H1 (cell line): ENCODE results near the gene SPHK1.

Experiments
- CTCF ChIP-seq, 3 experiments: IDR thresholded peaks; 1 replicate in 2 of 3; 2 replicates in 1 of 3; pipeline versions ENCODE4 v1.5.1 to v1.6.1; 2011; ENCODE audit warnings: low read length in 3 of 3, mild to moderate bottlenecking in 3 of 3, inconsistent platforms in 2 of 3, low read depth in 1 of 3, moderate library complexity in 1 of 3; ENCODE audit not compliant: insufficient read depth in 1 of 3; ENCODE audit errors: control extremely low read depth in 1 of 3
- EZH2 ChIP-seq: fragments of 200-600 bp; sonication (generic); IDR thresholded peaks from 2 replicates; pipeline ENCODE4 v1.7.1; 2012; ENCODE audit warnings: low read depth, mild to moderate bottlenecking, moderate library complexity, low read length, inconsistent platforms; ENCODE audit not compliant: severe bottlenecking
- HDAC2 ChIP-seq, 2 experiments: fragments of 300-600 bp in 1 of 2; sonication (generic) in 1 of 2; IDR thresholded peaks; 2 replicates each; pipeline ENCODE4 v1.6.1; 2011 to 2012; ENCODE audit warnings: low read depth in 2 of 2, low read length in 2 of 2, mild to moderate bottlenecking in 2 of 2, moderate library complexity in 2 of 2, borderline replicate concordance in 1 of 2, inconsistent platforms in 1 of 2
- KDM1A ChIP-seq: fragments of 200-600, 300-600 bp; sonication (generic); IDR thresholded peaks from 2 replicates; pipeline ENCODE4 v1.7.1; 2016; ENCODE audit warnings: mild to moderate bottlenecking, low read length, borderline replicate concordance
- PHF8 ChIP-seq: fragments of 200-600 bp; sonication (generic); conservative IDR thresholded peaks from 2 replicates; pipeline ENCODE4 v1.7.1; 2012; ENCODE audit warnings: low read depth, mild to moderate bottlenecking, inconsistent platforms, low read length, moderate library complexity
- POLR2A ChIP-seq, 2 experiments: IDR thresholded peaks; 1 replicate in 1 of 2; 2 replicates in 1 of 2; pipeline ENCODE4 v1.6.1; 2011; ENCODE audit warnings: low read depth in 2 of 2, low read length in 2 of 2, mild to moderate bottlenecking in 2 of 2; ENCODE audit errors: control extremely low read depth in 1 of 2
- RAD21 ChIP-seq, 2 experiments: IDR thresholded peaks in 1 of 2; conservative IDR thresholded peaks in 1 of 2; 2 replicates each; pipeline ENCODE4 v1.6.1; 2011; ENCODE audit warnings: low read depth in 2 of 2, low read length in 2 of 2, improper control_type of control experiment in 1 of 2, inconsistent platforms in 1 of 2, mild to moderate bottlenecking in 1 of 2, moderate library complexity in 1 of 2
- SIN3A ChIP-seq, 2 experiments: IDR thresholded peaks in 1 of 2; conservative IDR thresholded peaks in 1 of 2; 2 replicates each; pipeline ENCODE4 v1.6.1; 2011 to 2012; ENCODE audit warnings: low read length in 2 of 2, improper control_type of control experiment in 1 of 2, low read depth in 1 of 2, mild to moderate bottlenecking in 1 of 2
- SUZ12 ChIP-seq: fragments of 200-600 bp; sonication (generic); IDR thresholded peaks from 2 replicates; pipeline ENCODE4 v1.6.1; 2012; ENCODE audit warnings: mild to moderate bottlenecking, inconsistent platforms, low read length, moderate library complexity, mixed read lengths

DNA sequence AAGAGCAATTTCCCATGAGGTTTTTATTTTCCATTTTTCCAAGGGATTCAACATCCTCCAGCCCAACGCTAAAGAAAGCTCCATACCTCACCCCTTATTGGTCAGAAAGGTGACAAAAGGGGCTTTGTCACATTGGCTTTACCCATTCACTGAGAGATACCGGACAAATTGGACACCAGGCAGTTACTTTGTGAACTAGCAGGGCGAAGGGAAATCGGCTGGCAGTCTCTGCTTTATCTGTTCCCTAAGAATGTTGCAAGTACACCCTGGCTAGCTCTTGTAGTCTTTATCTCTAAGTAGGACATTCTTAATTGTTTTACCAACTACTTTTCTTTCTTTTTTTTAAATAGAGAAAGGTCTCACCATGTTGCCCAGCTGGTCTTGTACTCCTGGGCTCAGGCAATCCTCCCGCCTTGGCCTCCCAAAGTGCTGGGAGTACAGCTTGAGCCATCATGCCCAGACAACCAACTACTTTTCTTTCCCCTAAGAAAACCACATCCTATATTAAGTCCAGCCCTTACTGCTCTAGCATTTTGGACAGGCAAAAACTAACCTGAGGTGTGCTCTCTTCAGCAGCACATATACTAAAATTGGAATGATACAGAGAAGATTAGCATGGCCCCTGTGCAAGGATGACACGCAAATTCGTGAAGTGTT is 47.5 kb upstream of the SPHK1 start:
- TF ChIP-seq CTCF (IDR thresholded peaks at IDR 0.05; ENCODE audit: control extremely low read depth in 1 of 3, insufficient read depth in 1 of 3, low read depth in 1 of 3, low read length in 3 of 3) = no peak
- TF ChIP-seq SUZ12 = no peak
- no peak for TF ChIP-seq EZH2
- no peak for TF ChIP-seq POLR2A (IDR thresholded peaks at IDR 0.05; ENCODE audit: control extremely low read depth in 1 of 2, low read depth in 2 of 2, low read length in 2 of 2)
- no peak for TF ChIP-seq PHF8
- TF ChIP-seq HDAC2 (IDR thresholded peaks at IDR 0.05; ENCODE audit: borderline replicate concordance in 1 of 2, low read depth in 2 of 2, low read length in 2 of 2) = no peak
- TF ChIP-seq RAD21 (IDR thresholded peaks at IDR 0.05 in 1 of 2, conservative IDR thresholded peaks at IDR 0.05 in 1 of 2; ENCODE audit: low read depth in 2 of 2, low read length in 2 of 2) = no peak
- no peak for TF ChIP-seq SIN3A (conservative IDR thresholded peaks at IDR 0.05 in 1 of 2, IDR thresholded peaks at IDR 0.05 in 1 of 2; ENCODE audit: low read depth in 1 of 2, low read length in 2 of 2)
- TF ChIP-seq KDM1A = no peak
